IMR-90 (cell line): ENCODE results near the gene VRK2. TPM values are rescaled to one million over a fixed set of nuclear protein-coding genes. Genes with fewer than 3 reads are reported as not detected.

ENCODE experiments used
- ATAC-seq: fragments of 200-7000 bp; cut with Tn5 transposase; 2 replicates; pipeline ENCODE4 v1.9.1; 2020; ENCODE audit warnings: low read depth, mild to moderate bottlenecking, moderate library complexity
- BruUV-seq: library from RNA; stranded (reverse); fragments of 400-500 nt; replicated peaks from 2 replicates; lab custom pipeline; 2021; lab: Mats Ljungman, UMichigan
- CTCF ChIA-PET: fragments of 300-600 bp; formaldehyde crosslinking; extraction: SDS; loops from one replicate; lab custom pipeline; 2021; ENCODE audit warnings: antibody characterized with exemption; lab: Yijun Ruan, JAX
- POLR2A ChIA-PET: fragments of 300-600 bp; sonication (Branson Sonifier 250); formaldehyde crosslinking; loops from one replicate; lab custom pipeline; 2022; ENCODE audit warnings: antibody characterized with exemption; ENCODE audit not compliant: unreplicated experiment; lab: Charles Lee
- DNase-seq: peaks from one replicate; pipeline ENCODE4 v3.0.0; 2013
- H2AFZ ChIP-seq: replicated peaks from 2 replicates; pipeline ENCODE3; 2013; ENCODE audit warnings: low read length, mild to moderate bottlenecking; ENCODE audit not compliant: poor library complexity
- H2AK5ac ChIP-seq: 2 replicates; pipeline ENCODE4 v1.6.1; 2013; ENCODE audit warnings: low read depth, low read length, inconsistent platforms
- H2AK9ac ChIP-seq: replicated peaks from 2 replicates; pipeline ENCODE3; 2013; ENCODE audit warnings: mild to moderate bottlenecking, low read depth, low read length, moderate library complexity; ENCODE audit not compliant: poor library complexity
- H2BK120ac ChIP-seq: 2 replicates; pipeline ENCODE4 v1.6.1; 2013; ENCODE audit warnings: low read depth, low read length, inconsistent platforms
- H2BK15ac ChIP-seq: 3 replicates; pipeline ENCODE4 v1.6.1; 2013; ENCODE audit warnings: low read depth, low read length, inconsistent platforms
- H2BK20ac ChIP-seq: 2 replicates; pipeline ENCODE4 v1.6.1; 2013; ENCODE audit warnings: low read depth, mild to moderate bottlenecking, inconsistent platforms, low read length, moderate library complexity
- H2BK5ac ChIP-seq: 2 replicates; pipeline ENCODE4 v1.6.1; 2013; ENCODE audit warnings: mild to moderate bottlenecking, low read depth, low read length, inconsistent platforms; ENCODE audit not compliant: poor library complexity, severe bottlenecking
- H3K14ac ChIP-seq: replicated peaks from 2 replicates; pipeline ENCODE4 v1.6.1; 2013; ENCODE audit warnings: low read depth, low read length, inconsistent platforms
- H3K18ac ChIP-seq: 2 replicates; pipeline ENCODE4 v1.6.1; 2013; ENCODE audit warnings: low read depth, low read length, control low read depth
- H3K23ac ChIP-seq: 2 replicates; pipeline ENCODE4 v1.6.1; 2013; ENCODE audit warnings: low read depth, low read length, inconsistent platforms
- H3K27ac ChIP-seq: 2 replicates; pipeline ENCODE4 v1.5.1; 2013; ENCODE audit warnings: mild to moderate bottlenecking, control low read depth, low read length; ENCODE audit not compliant: insufficient read depth
- H3K27me3 ChIP-seq: 2 replicates; pipeline ENCODE4 v1.6.1; 2013; ENCODE audit warnings: low read length; ENCODE audit not compliant: control insufficient read depth, insufficient read depth
- H3K36me3 ChIP-seq: 2 replicates; pipeline ENCODE4 v1.6.1; 2013; ENCODE audit warnings: low read length, mixed read lengths; ENCODE audit not compliant: control insufficient read depth, insufficient read depth
- H3K4ac ChIP-seq: 2 replicates; pipeline ENCODE4 v1.6.1; 2013; ENCODE audit warnings: low read depth, low read length, inconsistent platforms
- H3K4me1 ChIP-seq: 2 replicates; pipeline ENCODE4 v1.6.1; 2013; ENCODE audit warnings: low read length, mixed read lengths; ENCODE audit not compliant: control insufficient read depth, insufficient read depth
- H3K4me2 ChIP-seq: 2 replicates; pipeline ENCODE4 v1.6.1; 2013; ENCODE audit warnings: low read depth, mild to moderate bottlenecking, control low read depth, low read length, moderate library complexity
- H3K4me3 ChIP-seq: 2 replicates; pipeline ENCODE4 v1.5.1; 2013; ENCODE audit warnings: low read depth, mild to moderate bottlenecking, control low read depth, low read length, moderate library complexity; ENCODE audit not compliant: insufficient read depth
- H3K56ac ChIP-seq: 2 replicates; pipeline ENCODE4 v1.6.1; 2013; ENCODE audit warnings: low read length, inconsistent platforms; ENCODE audit not compliant: insufficient read depth; ENCODE audit errors: extremely low read depth
- H3K79me1 ChIP-seq, 2 experiments: 2 replicates each; pipeline ENCODE4 v1.6.1; 2013; ENCODE audit warnings: low read length in 2 of 2, inconsistent platforms in 1 of 2, low read depth in 1 of 2
- H3K9ac ChIP-seq: 2 replicates; pipeline ENCODE4 v1.6.1; 2013; ENCODE audit warnings: low read depth, low read length, control low read depth
- H3K9me1 ChIP-seq: 2 replicates; pipeline ENCODE4 v1.6.1; 2013; ENCODE audit warnings: low read length, inconsistent platforms; ENCODE audit not compliant: insufficient read depth
- H3K9me3 ChIP-seq: 2 replicates; pipeline ENCODE4 v1.6.1; 2013; ENCODE audit warnings: low read length; ENCODE audit not compliant: control insufficient read depth, insufficient read depth
- H4K20me1 ChIP-seq: 2 replicates; pipeline ENCODE4 v1.6.1; 2013; ENCODE audit warnings: low read length, inconsistent platforms; ENCODE audit not compliant: insufficient read depth
- H4K5ac ChIP-seq: 2 replicates; pipeline ENCODE4 v1.6.1; 2013; ENCODE audit warnings: mild to moderate bottlenecking, low read depth, low read length, control low read depth
- H4K8ac ChIP-seq, 2 experiments: 2 replicates each; pipeline ENCODE4 v1.6.1; 2013; ENCODE audit warnings: low read depth in 2 of 2, low read length in 2 of 2, control low read depth in 1 of 2, inconsistent platforms in 1 of 2
- H4K91ac ChIP-seq: 2 replicates; pipeline ENCODE4 v1.6.1; 2013; ENCODE audit warnings: low read depth, low read length, inconsistent platforms; ENCODE audit not compliant: insufficient read depth
- CEBPB ChIP-seq: IDR thresholded peaks from 2 replicates; pipeline ENCODE4 v1.6.1; 2012; ENCODE audit warnings: low read depth, low read length, improper control_type of control experiment
- MAFK ChIP-seq: IDR thresholded peaks from 2 replicates; pipeline ENCODE4 v1.6.1; 2012; ENCODE audit warnings: low read depth, low read length, improper control_type of control experiment
- WGBS, 2 experiments: methylation state at CpG; one replicate each; pipeline versions ENCODE4 v1.1.5 to v1.1.7; 2013; ENCODE audit warnings: missing lambda C conversion rate in 2 of 2; ENCODE audit not compliant: insufficient read length in 1 of 2; ENCODE audit errors: extremely low coverage in 2 of 2; 5-methylcytosine and 5-hydroxymethylcytosine counted together
- dilution Hi-C: fragments of 300-500 bp; cut with HindIII; formaldehyde crosslinking; loops from one replicate; pipeline ENCODE4 v1.14.3; 2018; ENCODE audit warnings: low sequenced_read_pairs; ENCODE audit not compliant: unreplicated experiment
- in situ Hi-C: fragments of 300-500 bp; cut with MboI; formaldehyde crosslinking; loops from 3 replicates; pipeline ENCODE4 v1.14.3; 2019; ENCODE audit warnings: low sequenced_read_pairs, inconsistent platforms, mixed read lengths
- intact Hi-C: fragments of 100-400 bp; cut with micrococcal nuclease; formaldehyde crosslinking; loops from 2 replicates; pipeline ENCODE4 v1.10.0; 2022
- polyA plus RNA-seq, 3 experiments: library from polyadenylated mRNA; depleted of rRNA; stranded (reverse); fragments of >200 nt; gene quantifications; 2 replicates each; pipeline ENCODE4 v1.2.3, GENCODE V29; 2012; ENCODE audit warnings: low replicate concordance in 1 of 3
- total RNA-seq: library from RNA; depleted of rRNA; stranded (reverse); fragments of >200 nt; gene quantifications from 2 replicates; pipeline ENCODE4 v1.2.3, GENCODE V29; 2012

Gene VRK2
- total and polyA plus RNA-seq, 2 of the 4 experiments (the other 2 are of a cell fraction): 12.2 to 22.8 TPM

- no peak overlapping the region for H2BK120ac ChIP-seq
- no peak overlapping the region for H2BK20ac ChIP-seq
- H3K14ac ChIP-seq: no peak overlapping the region
- TF ChIP-seq MAFK: no peak
- peak; percentile 73 for TF ChIP-seq CEBPB
- H4K91ac ChIP-seq: no peak overlapping the region
- H3K9ac ChIP-seq: no peak overlapping the region
- ChIA-PET CTCF (no interaction called here), POLR2A (no interaction called here)
- no TSS peak for BruUV-seq
- no peaks in the 10 kb centered on the region for H3K36me3 ChIP-seq
- no peak overlapping the region for H2BK5ac ChIP-seq
- no peak overlapping the region for H2AK9ac ChIP-seq
- no peak overlapping the region for H3K4me3 ChIP-seq
- peaks cover 6% of the 10 kb centered on the region for H3K4me1 ChIP-seq
- H2AK5ac ChIP-seq: no peak overlapping the region
- H3K27ac ChIP-seq: no peak overlapping the region
- no peak overlapping the region for H3K18ac ChIP-seq
- H3K27me3 ChIP-seq: no peaks in the 10 kb centered on the region
- H4K8ac ChIP-seq: no peak overlapping the region
- dilution Hi-C loops (no loop called here), intact Hi-C loops (no loop called here), in situ Hi-C loops (loop anchor here (25.0 kb wide), 1 partner anchor 310 kb away; no protein-coding TSS in a partner anchor)
- ATAC-seq (no peak), DNase-seq (no peak)
- H3K56ac ChIP-seq: no peak overlapping the region
- H3K9me1 ChIP-seq: peaks cover 3% of the 10 kb centered on the region; the same call in 1 of the 2 replicates
- H3K23ac ChIP-seq: no peak overlapping the region
- H3K9me3 ChIP-seq: no peaks in the 10 kb centered on the region
- no peaks in the 10 kb centered on the region for H4K20me1 ChIP-seq
- WGBS, 2 experiments: no CpG with 5 or more reads among the region's 3 CpGs
- no peak overlapping the region for H3K4me2 ChIP-seq
- H2AFZ ChIP-seq: no peak overlapping the region
- no peak overlapping the region for H4K5ac ChIP-seq
- H3K79me1 ChIP-seq: peaks cover 0 to 6% of the 10 kb centered on the region in 2 experiments; a peak in 1 of 4 replicates
- no peak overlapping the region for H2BK15ac ChIP-seq
- H3K4ac ChIP-seq: no peak overlapping the region
Observed at GRCh38 chr2:58127111-58127510, 80.5 kb downstream of the VRK2 start.
